Measurements from ENCODE around the gene CPNE9.

The CPNE9 gene, protein sequence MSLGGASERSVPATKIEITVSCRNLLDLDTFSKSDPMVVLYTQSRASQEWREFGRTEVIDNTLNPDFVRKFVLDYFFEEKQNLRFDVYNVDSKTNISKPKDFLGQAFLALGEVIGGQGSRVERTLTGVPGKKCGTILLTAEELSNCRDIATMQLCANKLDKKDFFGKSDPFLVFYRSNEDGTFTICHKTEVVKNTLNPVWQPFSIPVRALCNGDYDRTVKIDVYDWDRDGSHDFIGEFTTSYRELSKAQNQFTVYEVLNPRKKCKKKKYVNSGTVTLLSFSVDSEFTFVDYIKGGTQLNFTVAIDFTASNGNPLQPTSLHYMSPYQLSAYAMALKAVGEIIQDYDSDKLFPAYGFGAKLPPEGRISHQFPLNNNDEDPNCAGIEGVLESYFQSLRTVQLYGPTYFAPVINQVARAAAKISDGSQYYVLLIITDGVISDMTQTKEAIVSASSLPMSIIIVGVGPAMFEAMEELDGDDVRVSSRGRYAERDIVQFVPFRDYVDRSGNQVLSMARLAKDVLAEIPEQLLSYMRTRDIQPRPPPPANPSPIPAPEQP

DNA sequence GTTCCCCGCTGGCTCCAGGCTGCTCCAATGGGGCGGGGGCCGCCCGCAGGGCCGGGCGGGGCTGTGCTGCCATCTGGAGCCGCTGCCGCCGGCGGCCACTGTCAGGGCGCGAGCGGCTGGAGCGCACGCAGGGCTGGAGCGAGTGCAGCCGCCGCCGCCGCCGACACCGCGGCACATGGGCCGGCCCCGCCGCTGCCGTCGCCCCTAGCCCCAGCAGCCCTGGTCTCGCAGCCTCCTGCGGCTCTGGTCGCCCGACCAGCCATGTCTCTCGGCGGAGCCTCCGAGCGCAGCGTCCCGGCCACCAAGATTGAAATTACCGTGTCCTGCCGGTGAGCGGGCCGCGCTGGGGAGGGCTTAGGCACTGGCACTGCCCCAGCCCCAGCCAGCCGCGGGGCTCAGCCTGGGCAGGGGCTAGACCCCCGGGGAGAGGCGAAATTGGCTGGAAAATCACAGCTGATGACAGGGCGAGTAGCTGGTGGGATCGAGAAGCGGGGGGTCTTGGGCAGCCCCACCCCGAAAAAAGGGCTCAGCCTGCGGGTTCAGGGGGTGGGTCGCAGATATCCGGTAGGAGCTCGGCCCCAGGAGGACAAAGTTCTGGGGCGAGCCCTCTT is at the start of gene CPNE9:
Gene CPNE9 (plus strand): TSS at position 98 of the 611 bp plus-strand sequence. CDS start 164 bp downstream, at position 262.
- DNase-seq: no peak

DNA sequence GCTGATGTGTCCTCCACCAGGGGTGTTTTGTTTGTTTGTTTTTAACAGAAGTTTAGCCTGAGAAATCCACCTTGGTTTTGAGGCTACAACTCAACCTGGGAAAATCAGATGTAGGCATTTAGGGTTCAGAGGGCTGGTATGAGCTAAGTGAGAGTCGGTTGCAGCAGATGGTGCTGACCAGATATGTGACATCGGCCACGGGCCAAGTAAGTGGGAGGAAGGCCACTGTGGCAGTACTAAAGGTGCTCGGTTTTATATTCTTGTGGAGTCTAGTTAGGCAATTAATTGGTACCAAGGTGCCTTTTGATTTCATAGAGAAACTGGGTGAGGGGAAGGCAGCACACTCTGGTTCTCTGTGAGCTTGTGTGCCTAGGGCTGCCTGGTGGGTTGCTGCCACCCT is 43.8 kb upstream of the CPNE9 start:
- DNase-seq: no peak

DNA sequence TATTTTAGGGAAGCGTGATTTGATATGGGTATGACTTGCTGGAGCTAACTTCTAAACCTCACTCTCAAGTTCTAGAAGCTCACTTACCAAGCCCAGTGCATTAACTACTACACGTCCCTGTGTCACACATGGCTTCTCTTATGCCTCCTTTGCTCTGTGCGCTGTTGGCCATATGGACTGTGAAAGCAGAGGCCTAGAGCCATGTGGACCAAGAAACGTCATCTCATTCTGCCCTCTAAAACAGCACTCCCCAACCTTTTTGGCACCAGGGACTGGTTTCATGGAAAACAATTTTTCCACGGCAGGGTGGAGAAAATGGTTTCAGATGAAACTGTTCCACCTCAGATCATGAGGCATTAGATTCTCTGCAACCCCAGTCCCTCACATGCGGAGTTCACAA is 42.7 kb upstream of the CPNE9 start:
- no peak for DNase-seq

GRCh38 chr3:9664119-9664751 is 39.4 kb upstream of the CPNE9 start:
- DNase-seq: no peak

GRCh38 chr3:9666704-9667445 is 36.8 kb upstream of the CPNE9 start:
- DNase-seq: no peak

GRCh38 chr3:9669277-9669676 is 34.4 kb upstream of the CPNE9 start:
- DNase-seq: no peak

GRCh38 chr3:9669720-9670432 is 33.8 kb upstream of the CPNE9 start:
- no peak for DNase-seq

GRCh38 chr3:9673082-9673481 is 30.6 kb upstream of the CPNE9 start:
- DNase-seq: no peak

GRCh38 chr3:9673752-9674151 is 29.9 kb upstream of the CPNE9 start:
- no peak for DNase-seq

DNA sequence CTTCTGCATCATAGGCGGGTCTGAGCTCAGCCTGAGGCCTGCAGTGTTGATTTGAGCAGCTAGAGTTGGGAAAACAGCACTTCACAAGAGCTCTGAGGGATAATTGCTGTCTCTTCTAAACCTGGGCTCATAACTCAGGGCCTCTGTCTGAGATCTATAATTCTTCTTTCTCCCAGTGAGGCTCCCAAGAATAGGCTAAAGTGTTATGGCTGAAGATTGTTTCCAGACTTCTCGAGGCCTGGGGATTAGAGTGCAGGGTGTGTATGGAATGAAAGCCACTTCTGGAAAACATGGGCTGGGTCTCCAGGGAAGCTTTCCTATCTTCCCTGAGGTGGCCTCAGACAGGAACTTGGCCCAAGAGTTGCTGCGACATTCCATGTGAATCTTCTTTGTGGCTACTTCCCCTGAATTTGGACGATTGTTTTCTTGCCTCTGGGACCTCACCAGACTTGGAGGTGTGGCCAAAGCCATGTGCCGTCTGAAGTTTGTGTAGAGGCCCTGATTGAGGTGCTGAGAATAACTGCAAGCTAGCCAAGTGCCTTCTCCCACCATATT is 27.8 kb upstream of the CPNE9 start:
- no peak for DNase-seq

DNA sequence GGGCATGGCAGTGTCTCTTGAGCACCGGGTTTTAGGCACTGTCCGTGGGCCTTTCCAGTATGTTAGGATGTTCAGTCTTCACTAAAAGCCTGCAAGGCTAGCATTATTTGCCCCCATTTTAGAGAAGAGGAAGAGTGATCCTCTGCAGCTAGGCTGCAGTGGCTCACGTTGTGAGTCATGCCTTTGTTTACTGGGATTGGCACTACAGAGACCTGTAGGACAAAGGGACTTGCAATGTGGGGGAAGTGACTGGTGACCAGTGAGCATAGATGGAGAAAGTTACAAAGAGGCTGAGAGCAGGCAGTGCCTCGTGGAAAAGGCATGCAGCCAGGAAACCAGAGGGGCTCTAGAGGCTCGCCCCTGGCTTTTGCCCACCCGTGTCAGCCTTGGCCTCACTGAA is 26.8 kb upstream of the CPNE9 start:
- DNase-seq: no peak

GRCh38 chr3:9678493-9678892 is 25.1 kb upstream of the CPNE9 start:
- no peak for DNase-seq

GRCh38 chr3:9679476-9680080 is 24.1 kb upstream of the CPNE9 start:
- DNase-seq: no peak

GRCh38 chr3:9681011-9681722 is 22.5 kb upstream of the CPNE9 start:
- DNase-seq: no peak

DNA sequence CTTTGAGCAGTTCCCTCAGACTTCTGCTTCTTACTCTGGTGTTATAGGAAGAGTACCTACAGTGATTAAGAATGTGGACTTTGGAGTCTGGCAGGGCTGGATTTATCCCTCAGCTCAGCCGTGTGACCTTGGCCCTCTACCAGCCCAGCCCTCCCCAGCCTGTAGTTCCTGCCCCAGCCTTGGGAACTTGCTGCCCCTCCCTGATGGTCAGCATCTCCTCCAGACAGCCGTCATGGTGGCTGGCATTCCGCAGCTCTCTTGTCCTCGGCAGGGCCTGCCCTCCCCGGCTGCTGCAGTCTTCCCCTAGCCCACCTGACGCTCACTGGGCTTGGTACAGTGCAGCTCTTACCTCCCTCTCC is 21.9 kb upstream of the CPNE9 start:
- DNase-seq: no peak

DNA sequence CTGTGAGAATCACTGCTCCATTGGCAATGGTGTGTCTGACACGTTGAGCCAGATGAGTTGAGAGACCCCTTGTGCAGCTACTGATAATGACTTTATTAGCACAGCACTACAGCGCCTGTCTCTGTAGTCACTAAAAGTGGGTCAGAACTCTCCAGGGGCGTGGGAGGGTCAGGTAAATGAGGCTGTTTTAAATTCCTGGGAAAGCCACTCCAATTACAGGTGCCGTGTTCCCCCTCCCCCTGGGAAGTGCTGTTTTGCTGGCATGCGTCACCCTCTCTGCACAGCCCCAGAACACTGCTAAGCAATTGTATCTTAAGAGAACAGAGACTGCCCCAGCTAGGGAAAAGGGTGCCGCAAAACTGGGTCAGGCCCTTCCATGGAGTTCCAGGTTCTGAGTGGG is 21.5 kb upstream of the CPNE9 start:
- no peak for DNase-seq

GRCh38 chr3:9683426-9683825 is 20.2 kb upstream of the CPNE9 start:
- no peak for DNase-seq

- no peak for DNase-seq
These were observed 18.2 kb upstream of the CPNE9 start for GRCh38 chr3:9685216-9686049.

DNA sequence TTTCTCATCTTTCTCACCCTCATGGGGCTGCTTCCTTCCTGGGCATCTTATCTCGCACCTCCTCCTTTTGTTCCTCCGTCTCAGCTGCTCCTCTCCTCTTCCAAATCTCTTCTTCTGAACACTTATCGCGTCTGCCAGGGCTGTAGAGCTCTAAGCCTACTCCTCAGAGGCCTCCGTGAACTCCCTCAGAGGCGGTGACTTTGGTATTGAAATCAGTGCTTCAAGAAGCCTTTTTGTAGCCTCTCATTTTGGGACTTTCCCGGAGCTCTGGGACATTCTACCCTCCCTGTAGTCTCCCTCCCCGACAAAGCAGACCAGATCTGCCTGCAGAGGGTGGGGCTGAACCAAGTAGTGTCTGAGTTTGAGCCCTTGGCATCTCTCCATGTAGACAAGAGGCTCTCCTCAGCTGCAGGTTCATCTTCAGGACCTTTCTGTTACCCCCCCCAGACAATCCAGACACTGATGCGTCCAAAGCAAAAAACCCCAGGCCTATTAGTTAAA is 17.5 kb upstream of the CPNE9 start:
- no peak for DNase-seq

DNA sequence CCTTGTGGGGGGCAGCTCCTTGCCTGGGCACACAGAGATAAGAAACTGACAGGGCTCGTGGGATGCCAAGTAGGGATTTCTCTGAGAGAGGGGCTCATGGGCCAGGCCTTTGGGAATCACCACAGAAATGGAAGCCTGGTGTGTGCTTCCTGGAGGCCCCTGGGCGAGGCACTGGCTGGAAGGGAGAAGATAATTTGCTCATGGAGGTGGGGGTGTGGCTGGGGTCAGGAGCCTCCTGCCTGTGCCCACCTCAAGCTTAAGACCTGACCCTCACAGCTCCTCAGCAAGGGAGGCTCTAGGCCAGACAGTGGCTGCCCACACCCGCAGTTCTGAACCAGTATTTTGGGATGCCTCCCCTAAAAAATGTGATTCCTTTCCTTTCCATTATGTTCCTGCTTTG is 16.9 kb upstream of the CPNE9 start:
- no peak for DNase-seq

Measured in fibroblast of skin of right biceps (primary cell).